Left renal pelvis (tissue), 4 donors: ENCODE results near the gene SLC12A4. TPM values are rescaled to one million over a fixed set of nuclear protein-coding genes. Genes with fewer than 3 reads are reported as not detected.
"Not testable (repeated sequence)": the region's sequence is repeated elsewhere in the genome, so short reads cannot be mapped to it uniquely, and the experiment has no call there.

Source experiments
- DNase-seq, 4 donors: peaks; one replicate each; pipeline ENCODE4 v3.0.0-alpha.2; 2013; ENCODE audit warnings: low read depth in 4 of 4, low spot score in 3 of 4
- polyA plus RNA-seq, 4 donors: library from polyadenylated mRNA; unstranded; fragments of 120-200 nt; gene quantifications; one replicate each; pipeline ENCODE4 v1.2.1, GENCODE V29; 2013; ENCODE audit not compliant: insufficient read length in 4 of 4

Gene SLC12A4
- polyA plus RNA-seq, 4 donors = 32.7 to 61.6 (median 38.5) TPM

- no peak for DNase-seq
These were observed 24.6 kb downstream of the SLC12A4 start, which contains the start of gene LCAT for GRCh38 chr16:67943619-67944504. LCAT (minus strand) TSS chr16:67944120; CDS start chr16:67944101, 19 bp downstream.

GRCh38 chr16:67943256-67943618, 25.2 kb downstream of the SLC12A4 start:
- DNase-seq = no peak

- DNase-seq = no peak
These were observed 25.8 kb downstream of the SLC12A4 start for GRCh38 chr16:67942510-67943255.

- DNase-seq = no peak
These were observed 26.3 kb downstream of the SLC12A4 start for GRCh38 chr16:67942200-67942509.

- no peak for DNase-seq
These were observed 26.8 kb downstream of the SLC12A4 start for GRCh38 chr16:67941469-67942199.

- no peak for DNase-seq
These were observed 27.9 kb downstream of the SLC12A4 start for GRCh38 chr16:67940446-67941089.

GRCh38 chr16:67939507-67940445, 28.7 kb downstream of the SLC12A4 start:
- DNase-seq = no peak

GRCh38 chr16:67937713-67938112, 30.7 kb downstream of the SLC12A4 start:
- DNase-seq = not testable (repeated sequence)

GRCh38 chr16:67936880-67937605, 31.4 kb downstream of the SLC12A4 start:
- peak in 1 of 4 donors; percentile 20 for DNase-seq

- DNase-seq = peak; percentile 18 to 37 (median 24)
These were observed 32.1 kb downstream of the SLC12A4 start, which contains the start of gene PSMB10 for GRCh38 chr16:67936124-67936879. PSMB10 (minus strand) TSS chr16:67936850; CDS start chr16:67936749, 101 bp downstream.

- peak; percentile 84 to 93 (median 92) for DNase-seq
These were observed 32.9 kb downstream of the SLC12A4 start for GRCh38 chr16:67935402-67936123.

GRCh38 chr16:67935101-67935401, 33.4 kb downstream of the SLC12A4 start:
- DNase-seq = no peak

GRCh38 chr16:67934306-67935100, 33.9 kb downstream of the SLC12A4 start:
- no peak for DNase-seq

GRCh38 chr16:67933805-67934204, 34.6 kb downstream of the SLC12A4 start:
- no peak for DNase-seq

- no peak for DNase-seq
These were observed 36.0 kb downstream of the SLC12A4 start for GRCh38 chr16:67932462-67932840.

- no peak for DNase-seq
These were observed 36.5 kb downstream of the SLC12A4 start, which contains the start of gene CTRL for GRCh38 chr16:67931712-67932461. CTRL (minus strand) TSS chr16:67931862; CDS start chr16:67931852, 10 bp downstream.
